GM21367 (cell line): ENCODE data around the gene TM4SF18.

Experiments
- ATAC-seq: cut with Tn5 transposase; IDR thresholded peaks from one replicate; pipeline ENCODE4 v1.9.1; 2021; ENCODE audit not compliant: unreplicated experiment

Gene TM4SF18

DNA sequence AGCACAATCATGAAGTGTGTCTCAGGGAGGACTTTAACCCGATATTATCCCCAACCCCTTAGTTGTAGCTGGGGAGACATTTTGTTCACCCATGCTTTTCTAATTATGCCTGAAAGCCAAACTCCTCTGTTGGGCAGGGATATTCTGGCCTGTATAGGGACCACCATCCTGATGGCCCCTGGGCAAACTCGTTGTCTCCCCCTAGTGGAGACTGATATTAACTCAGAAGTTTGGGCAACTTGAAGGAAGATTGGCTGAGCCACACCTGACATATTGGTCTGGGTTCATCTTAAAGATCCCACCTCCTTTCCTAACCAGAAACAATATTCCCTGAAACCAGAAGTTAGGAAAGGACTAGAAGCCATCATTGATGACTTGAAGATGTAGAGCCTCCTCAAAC lies 42.3 kb downstream of the TM4SF18 start:
- no peak for ATAC-seq

DNA sequence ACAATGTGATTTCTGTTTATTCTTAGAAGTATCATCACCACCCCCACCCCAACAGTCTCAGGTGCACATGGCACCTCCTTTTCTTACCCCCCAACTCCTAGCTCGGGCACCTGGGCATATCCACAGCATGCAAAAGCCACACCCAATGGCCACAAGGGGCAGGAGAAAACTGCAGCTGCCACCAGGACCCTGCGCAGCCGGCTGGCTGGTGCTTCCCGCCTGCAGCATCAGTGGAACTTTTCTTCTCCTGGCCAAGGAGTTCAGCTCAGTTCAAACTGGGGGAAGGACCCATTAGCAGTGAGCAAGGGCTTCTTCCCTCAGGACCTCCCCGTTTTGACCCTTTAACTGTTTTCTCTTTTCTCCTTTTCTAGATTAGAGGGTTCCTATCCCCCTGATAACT lies 44.8 kb downstream of the TM4SF18 start:
- ATAC-seq, result no peak

DNA sequence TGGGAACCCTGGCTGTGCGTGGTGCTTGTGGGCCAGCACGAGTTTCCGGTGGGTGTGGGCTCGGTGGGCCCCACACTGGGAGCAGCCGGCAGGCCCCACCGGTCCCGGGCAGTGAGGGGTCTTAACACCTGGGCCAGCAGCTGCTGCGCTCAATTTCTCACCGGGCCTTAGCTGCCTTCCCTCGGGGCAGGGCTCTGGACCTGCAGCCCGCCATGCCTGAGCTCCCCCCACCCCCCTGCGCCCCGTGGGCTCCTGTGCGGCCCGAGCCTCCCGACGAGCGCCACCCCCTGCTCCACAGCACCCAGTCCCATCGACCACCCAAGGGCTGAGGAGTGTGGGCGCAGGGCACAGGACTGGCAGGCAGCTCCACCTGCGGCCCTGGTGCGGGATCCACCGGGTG lies 49.4 kb downstream of the TM4SF18 start:
- no peak for ATAC-seq

DNA sequence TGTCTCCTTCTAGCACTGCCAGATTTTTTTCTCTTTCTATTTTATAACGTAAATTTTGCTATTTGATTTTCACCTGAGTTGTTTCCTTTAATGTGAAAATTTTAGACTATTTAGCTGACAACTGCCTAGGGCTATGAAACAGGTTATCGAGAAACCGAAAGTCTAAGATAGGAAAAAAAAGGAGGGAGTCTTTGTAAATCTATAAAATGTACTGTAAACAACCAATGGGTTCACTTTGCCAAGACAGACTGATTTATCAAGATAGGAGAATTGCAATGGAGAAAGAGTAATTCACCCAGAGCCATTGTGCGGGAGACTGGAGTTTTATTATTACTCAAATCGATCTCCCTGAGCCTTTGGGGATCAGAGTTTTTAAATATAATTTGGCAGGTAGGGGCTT lies 50.0 kb downstream of the TM4SF18 start:
- no peak for ATAC-seq

DNA sequence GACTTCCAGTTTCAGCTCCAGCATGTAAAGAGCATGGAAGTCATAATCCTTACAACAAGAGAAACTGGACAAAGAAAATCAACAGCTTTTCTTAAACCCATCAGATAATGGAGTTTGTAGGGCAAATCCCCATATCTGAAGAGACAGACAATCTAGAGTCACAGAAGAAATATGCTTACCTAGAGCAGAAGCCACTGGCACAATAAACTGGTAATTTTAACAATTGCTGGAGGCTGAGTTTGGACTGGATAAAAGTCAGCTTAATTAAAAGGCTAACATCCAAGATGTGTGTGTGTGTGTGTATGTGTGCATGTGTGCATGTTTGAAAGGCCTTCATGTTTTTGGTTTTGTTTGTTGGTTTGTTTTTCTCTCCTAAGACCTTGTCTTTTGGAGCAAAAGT lies 50.6 kb downstream of the TM4SF18 start:
- no peak for ATAC-seq

DNA sequence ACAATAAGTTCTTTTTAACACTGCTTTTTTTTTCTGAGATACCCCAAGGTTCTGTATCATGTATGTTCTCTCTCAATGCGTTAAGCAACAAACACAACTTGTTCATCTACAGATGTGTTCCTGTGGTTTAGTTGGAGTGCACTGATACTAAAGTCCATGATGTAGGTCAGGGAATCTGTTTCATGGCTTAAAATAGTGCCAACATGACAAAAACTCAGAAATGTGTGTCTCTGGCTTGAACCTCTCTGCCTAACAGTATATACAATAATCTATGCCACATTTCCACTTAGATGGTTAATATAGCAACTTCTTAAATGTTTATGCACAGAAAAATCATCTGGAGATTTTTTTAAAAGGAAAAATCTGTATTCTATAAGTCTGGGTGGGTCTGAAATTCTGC lies 51.1 kb downstream of the TM4SF18 start:
- ATAC-seq, result no peak

DNA sequence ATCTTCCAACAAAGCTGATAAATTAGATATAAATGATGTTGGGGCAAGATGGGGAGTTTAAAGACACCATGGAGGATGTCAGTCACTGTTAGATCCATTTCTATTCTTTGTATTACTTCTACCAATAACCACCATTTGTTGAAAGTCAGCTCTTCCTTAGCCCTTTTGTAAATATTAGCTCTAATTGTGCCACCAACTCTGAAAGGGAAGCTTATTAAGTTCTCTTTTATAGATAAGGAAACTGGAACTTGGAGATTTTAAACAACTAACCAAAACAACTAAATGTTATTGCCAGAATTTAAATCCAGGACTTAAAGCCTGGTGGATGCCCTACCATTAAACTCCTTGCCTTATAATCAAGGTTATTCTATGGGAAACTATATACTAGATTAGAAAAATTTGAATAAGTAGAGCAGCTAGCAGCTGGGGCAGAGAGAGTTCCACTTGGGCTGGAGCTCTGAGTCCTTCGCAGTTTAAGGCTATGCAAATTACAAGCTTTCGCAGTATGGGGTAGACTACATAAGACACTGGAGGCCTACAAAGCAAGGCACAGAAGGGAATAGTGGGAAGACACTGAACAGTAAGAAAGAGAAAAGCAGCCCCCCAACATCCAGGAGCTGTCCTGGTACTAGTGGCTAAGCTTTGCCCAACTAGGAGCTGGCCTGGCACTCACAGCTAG lies 52.6 kb downstream of the TM4SF18 start:
- ATAC-seq, result no peak

DNA sequence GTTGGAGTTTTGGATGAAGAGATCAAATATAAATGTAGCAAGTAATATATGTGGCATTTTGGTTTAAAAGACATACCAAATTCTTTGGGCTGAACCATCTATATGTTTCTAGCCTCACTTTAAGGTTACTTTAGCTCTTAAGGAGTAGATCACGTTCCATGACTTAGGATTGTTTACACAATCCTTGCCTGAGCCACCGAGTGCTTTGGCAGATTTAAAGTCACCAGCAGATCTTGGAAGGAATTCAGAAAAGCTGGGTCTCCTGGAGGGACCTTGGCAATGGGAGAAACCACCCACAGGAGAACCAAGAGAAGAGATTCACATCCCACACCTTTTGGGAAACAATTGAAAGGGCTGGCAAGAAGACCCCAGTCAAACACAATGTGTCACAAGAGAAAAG lies 54.5 kb downstream of the TM4SF18 start:
- ATAC-seq, result no peak

DNA sequence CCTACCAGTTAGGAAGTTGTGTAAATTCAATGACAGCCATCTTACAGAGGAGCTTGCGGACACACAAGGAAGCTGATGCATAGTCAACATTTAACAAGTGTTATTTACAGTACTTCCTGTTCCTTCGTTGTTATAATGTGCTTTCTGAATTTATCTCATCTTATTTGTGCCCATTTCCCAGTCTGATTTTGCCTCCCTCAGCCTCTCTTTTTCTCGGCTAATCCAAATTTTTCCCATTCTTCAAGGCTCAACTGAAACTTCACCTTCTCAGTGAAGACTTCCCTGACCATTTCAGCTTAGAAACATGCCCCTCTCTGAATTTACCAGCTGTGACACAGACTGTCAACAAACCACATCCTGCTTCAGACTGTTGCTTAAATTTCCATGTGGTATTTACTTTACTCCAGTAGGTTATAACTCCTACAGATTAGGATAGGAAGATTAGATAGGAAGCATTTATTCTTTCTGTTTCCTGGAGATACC lies 56.1 kb downstream of the TM4SF18 start:
- ATAC-seq, result peak; percentile 71

DNA sequence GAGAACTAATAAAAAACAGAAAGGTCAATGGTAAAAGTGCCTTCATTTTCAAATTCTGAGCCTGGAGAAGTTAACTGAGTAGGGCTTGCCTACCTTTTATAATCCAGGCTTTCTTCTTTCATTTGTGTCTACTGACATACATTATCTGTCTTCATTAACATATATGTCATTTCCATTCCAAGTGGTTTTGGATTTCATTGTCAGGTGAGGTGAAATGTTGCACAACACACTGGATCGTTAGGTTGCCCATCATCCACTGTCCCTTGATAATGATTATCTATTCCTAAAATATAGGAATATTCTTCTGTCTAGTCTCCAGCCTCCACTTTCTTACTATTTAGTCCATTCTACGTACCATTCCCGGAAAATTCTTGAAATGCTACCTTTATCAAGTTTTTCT lies 56.8 kb downstream of the TM4SF18 start:
- no peak for ATAC-seq

DNA sequence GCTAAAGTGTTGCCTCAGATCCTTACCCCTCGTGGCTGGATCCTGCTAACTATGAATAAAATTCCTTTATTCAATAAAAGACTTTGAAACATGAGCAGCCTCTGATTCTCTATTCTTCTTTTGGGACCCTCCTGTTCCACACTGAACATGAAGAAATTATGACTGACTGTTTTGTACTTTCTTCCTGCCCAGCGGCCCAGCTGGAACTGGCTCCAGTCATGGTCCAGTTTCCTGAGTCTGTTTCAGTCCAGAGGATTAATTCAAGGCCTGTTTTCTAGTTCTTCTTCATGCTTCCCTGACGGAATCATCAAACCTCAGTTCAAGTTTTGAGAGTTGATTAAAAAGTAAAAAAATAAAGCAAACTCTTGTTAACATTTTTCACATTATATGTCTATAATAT lies 59.2 kb downstream of the TM4SF18 start:
- ATAC-seq, result no peak

DNA sequence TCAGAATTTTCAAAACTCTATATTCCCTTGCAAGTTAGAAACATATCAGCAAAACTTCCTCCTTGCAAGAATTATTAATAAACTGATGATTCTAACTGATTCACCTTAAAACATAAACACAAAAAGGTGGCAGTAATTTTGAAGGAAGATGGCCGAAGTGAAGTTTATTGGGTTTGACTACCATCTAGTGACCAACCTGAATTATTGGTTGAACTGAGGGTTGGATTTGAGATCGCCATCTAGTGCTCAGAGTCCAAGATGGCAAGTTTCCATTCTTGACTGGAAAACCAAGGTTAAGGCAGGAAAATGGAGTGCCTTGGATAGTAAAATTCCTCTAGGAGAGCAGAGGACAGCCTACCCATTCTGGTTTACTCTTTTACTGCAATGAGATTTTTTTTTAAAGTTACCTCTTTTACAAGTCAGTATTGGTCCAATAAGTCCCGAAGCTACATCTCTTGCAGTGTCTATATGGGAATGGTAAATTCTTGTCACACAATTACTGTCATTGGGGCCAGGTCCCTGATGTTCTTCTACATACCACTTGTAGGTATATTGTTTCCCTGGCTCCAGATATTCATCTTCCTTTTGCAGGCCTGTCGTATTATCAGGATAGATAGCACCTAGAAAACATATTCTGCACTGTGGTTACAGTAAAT lies 60.2 kb downstream of the TM4SF18 start:
- ATAC-seq, result peak; percentile 70

DNA sequence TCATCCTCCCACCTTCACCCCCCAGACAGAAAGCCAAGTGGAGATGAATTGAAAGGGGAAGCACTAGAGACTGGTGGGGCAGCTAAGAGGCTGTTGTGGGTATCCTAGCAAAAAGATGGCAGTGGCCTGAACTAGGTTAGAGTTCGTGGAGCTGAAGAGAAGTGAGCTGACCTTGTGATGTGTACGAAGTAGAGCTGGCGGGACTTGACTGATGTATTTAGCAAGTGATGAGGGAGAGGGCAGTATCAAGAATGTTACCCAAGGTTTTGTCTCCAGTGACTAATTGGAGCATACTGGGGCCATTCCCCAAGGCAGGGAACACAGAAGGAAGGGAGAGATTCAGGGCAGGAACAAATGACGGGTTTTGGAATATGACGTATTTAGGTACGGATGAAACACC lies 61.8 kb downstream of the TM4SF18 start:
- no peak for ATAC-seq

DNA sequence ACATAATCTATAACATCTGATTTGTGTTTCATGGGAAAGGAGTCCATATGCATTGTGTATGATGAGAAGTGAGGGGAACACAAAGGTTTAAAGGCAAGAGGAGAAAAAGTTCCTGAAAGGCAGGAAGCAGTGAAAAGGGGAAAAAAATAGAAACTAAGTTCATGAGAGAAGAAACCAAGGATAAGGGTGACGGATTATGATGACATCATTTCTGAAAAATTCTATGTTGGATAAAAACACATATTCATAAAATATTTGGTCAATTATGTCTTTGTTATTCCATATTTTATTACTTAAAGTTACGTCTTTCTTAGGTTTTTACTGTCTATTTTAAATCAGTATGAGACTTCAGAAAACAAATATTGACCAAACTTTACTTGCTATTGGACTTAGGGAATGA lies 63.3 kb downstream of the TM4SF18 start:
- ATAC-seq, result no peak

DNA sequence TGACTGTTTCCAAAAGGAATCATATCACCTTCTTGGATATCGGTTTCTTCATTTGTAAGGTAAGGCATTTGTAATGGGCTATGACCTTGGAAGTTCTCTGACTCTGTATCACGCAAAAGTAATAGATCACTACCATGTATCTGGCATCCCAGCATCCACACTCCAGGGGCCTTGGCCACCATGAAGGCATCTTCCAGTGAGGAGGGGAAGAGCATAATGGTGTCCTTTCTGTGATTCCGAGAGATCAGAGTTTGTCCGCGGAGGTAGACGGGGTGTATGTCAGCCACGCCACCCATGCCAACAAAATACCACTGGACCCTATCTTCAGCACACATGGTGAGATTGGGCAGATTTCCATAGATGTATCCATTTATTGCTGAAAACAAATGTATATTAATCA lies 63.7 kb downstream of the TM4SF18 start:
- no peak for ATAC-seq
